Esophagus squamous epithelium (tissue), 5 donors: Measurements from ENCODE around the gene FADS3. TPM values are rescaled to one million over a fixed set of nuclear protein-coding genes. Genes with fewer than 3 reads are reported as not detected.

Experiments used
- DNase-seq: peaks from one replicate; lab custom pipeline; 2025; lab: John Stamatoyannopoulos, UW
- H3K27ac ChIP-seq, 4 donors: fragments of 200-600 bp; sonication (generic); one replicate each; pipeline ENCODE4 v1.5.1; 2016 to 2019; ENCODE audit warnings: mild to moderate bottlenecking in 1 of 4
- H3K27me3 ChIP-seq, 4 donors: fragments of 200-600 bp; sonication (generic); 1 replicate in 3 of 4; 2 replicates in 1 of 4; pipeline versions ENCODE4 v1.5.1 to v1.6.0; 2017 to 2021; ENCODE audit warnings: antibody characterized with exemption in 1 of 4
- H3K36me3 ChIP-seq, 3 donors: fragments of 200-600 bp; sonication (generic); one replicate each; pipeline ENCODE4 v1.5.1; 2016 to 2019
- H3K4me1 ChIP-seq, 3 donors: fragments of 200-600 bp; sonication (generic); one replicate each; pipeline ENCODE4 v1.5.1; 2017 to 2019
- H3K4me3 ChIP-seq, 4 donors: fragments of 200-600 bp; sonication (generic); 1 replicate in 3 of 4; 2 replicates in 1 of 4; pipeline ENCODE4 v1.5.1; 2016 to 2019; ENCODE audit warnings: mild to moderate bottlenecking in 2 of 4, moderate library complexity in 1 of 4
- H3K9me3 ChIP-seq, 3 donors: fragments of 200-600 bp; sonication (generic); one replicate each; pipeline ENCODE4 v1.5.1; 2016 to 2019
- CTCF ChIP-seq, 6 experiments: fragments of 450-650 bp in 4 of 6; fragments of 200-600 bp in 2 of 6; sonication (generic) in 2 of 6; IDR thresholded peaks; one replicate each; pipeline ENCODE4 v1.5.1; 2016 to 2019; ENCODE audit warnings: antibody characterized with exemption in 6 of 6, mild to moderate bottlenecking in 4 of 6, moderate library complexity in 4 of 6
- POLR2A ChIP-seq, 4 donors: fragments of 450-650 bp; IDR thresholded peaks; one replicate each; pipeline ENCODE4 v1.6.1; 2017; ENCODE audit warnings: antibody characterized with exemption in 4 of 4, mild to moderate bottlenecking in 4 of 4, moderate library complexity in 3 of 4
- WGBS, 2 donors: methylation state at CpG; one replicate each; pipeline ENCODE4 v1.1.5; 2018; 5-methylcytosine and 5-hydroxymethylcytosine counted together
- intact Hi-C: fragments of 100-400 bp; cut with DNase I; formaldehyde crosslinking; loops from one replicate; pipeline ENCODE4 v1.15.0; 2022
- total RNA-seq, 4 donors: library from RNA; depleted of rRNA; stranded (reverse); fragments of >200 nt; gene quantifications; one replicate each; pipeline ENCODE4 v1.1.0, GENCODE V29; 2016
- donor health status: DM: yes; HTN: yes; CAD: no.

Gene FADS3
- total RNA-seq = 10 to 100 TPM in 1 of 4 donors, 1 to 10 TPM in 3; 6.1 to 16.0 (median 7.1) TPM

GRCh38 chr11:61891331-61892084 is at the start of gene FADS3:
Gene FADS3 (minus strand): TSS chr11:61891545. CDS start chr11:61891381, 164 bp downstream.
- Histone ChIP-seq H3K4me3 (peak within 1 kb of the TSS; percentile 46 to 74 (median 62)), H3K4me1 (peaks cover 17 to 50% (median 21%) of the 10 kb centered on the region in 3 donors), H3K27me3 (peaks cover 0 to 4% (median 0%) of the 10 kb centered on the region in 4 donors), H3K27ac (peak within 1 kb of the TSS; percentile 70 to 90 (median 84)), H3K9me3 (no peaks in the 10 kb centered on the region), H3K36me3 (no peaks in the 10 kb centered on the region)
- no peak for DNase-seq
- intact Hi-C loops = no loop called here
- WGBS, 2 donors = 10% methylated on average over 2 of the region's 96 CpGs; no CpG with 5 or more reads in 1 of the 2 donors
- TF ChIP-seq CTCF (IDR thresholded peaks at IDR 0.05) = no peak
- peak in 3 of 4 donors; percentile 21 to 39 (median 23) for TF ChIP-seq POLR2A (IDR thresholded peaks at IDR 0.05)

GRCh38 chr11:61940466-61940865 is 49.1 kb upstream of the FADS3 start:
- WGBS, 2 donors = 78 to 90% methylated on average over 10 of the region's 10 CpGs
- no peaks in the 10 kb centered on the region for H3K36me3 ChIP-seq
- DNase-seq = no peak
- H3K4me1 ChIP-seq = no peaks in the 10 kb centered on the region
- H3K27me3 ChIP-seq = peaks cover 0 to 7% (median 0%) of the 10 kb centered on the region in 4 donors
- peaks cover 0 to 12% (median 5%) of the 10 kb centered on the region in 3 donors for H3K9me3 ChIP-seq
- H3K4me3 ChIP-seq = no peak overlapping the region
- TF ChIP-seq POLR2A (IDR thresholded peaks at IDR 0.05) = no peak
- no peak for TF ChIP-seq CTCF (IDR thresholded peaks at IDR 0.05)
- no peak overlapping the region for H3K27ac ChIP-seq
- intact Hi-C loops = no loop called here

- TF ChIP-seq POLR2A (IDR thresholded peaks at IDR 0.05) = no peak
- TF ChIP-seq CTCF (IDR thresholded peaks at IDR 0.05) = no peak
- Histone ChIP-seq H3K36me3 (no peaks in the 10 kb centered on the region), H3K27ac (no peak overlapping the region), H3K4me1 (no peaks in the 10 kb centered on the region), H3K9me3 (peaks cover 0 to 14% (median 5%) of the 10 kb centered on the region in 3 donors), H3K27me3 (peaks cover 0 to 7% (median 0%) of the 10 kb centered on the region in 4 donors), H3K4me3 (no peak overlapping the region)
- DNase-seq = no peak
- WGBS, 2 donors = 61 to 79% methylated on average over 2 of the region's 2 CpGs
- intact Hi-C loops = no loop called here
These were observed 44.5 kb upstream of the FADS3 start for GRCh38 chr11:61935861-61936260.

GRCh38 chr11:61930933-61931332 is 39.6 kb upstream of the FADS3 start:
- no peak overlapping the region for H3K4me3 ChIP-seq
- peaks cover 0 to 4% (median 0%) of the 10 kb centered on the region in 3 donors for H3K9me3 ChIP-seq
- no peaks in the 10 kb centered on the region for H3K27me3 ChIP-seq
- no peaks in the 10 kb centered on the region for H3K4me1 ChIP-seq
- 82 to 94% methylated on average over 3 of the region's 3 CpGs for WGBS, 2 donors
- TF ChIP-seq CTCF (IDR thresholded peaks at IDR 0.05) (no peak), POLR2A (IDR thresholded peaks at IDR 0.05) (no peak)
- H3K36me3 ChIP-seq = no peaks in the 10 kb centered on the region
- DNase-seq = no peak
- H3K27ac ChIP-seq = no peak overlapping the region
- intact Hi-C loops = no loop called here

GRCh38 chr11:61928606-61929005 is 37.3 kb upstream of the FADS3 start:
- no peak for DNase-seq
- no peaks in the 10 kb centered on the region for H3K36me3 ChIP-seq
- no peak for TF ChIP-seq CTCF (IDR thresholded peaks at IDR 0.05)
- no peak for TF ChIP-seq POLR2A (IDR thresholded peaks at IDR 0.05)
- H3K27me3 ChIP-seq = peaks cover 0 to 3% (median 0%) of the 10 kb centered on the region in 4 donors
- no peaks in the 10 kb centered on the region for H3K9me3 ChIP-seq
- no peak overlapping the region for H3K27ac ChIP-seq
- H3K4me3 ChIP-seq = no peak overlapping the region
- intact Hi-C loops = no loop called here
- peaks cover 4 to 10% (median 9%) of the 10 kb centered on the region in 3 donors for H3K4me1 ChIP-seq
